GM10266 (cell line): ENCODE measurements around the gene GNB3.

ENCODE experiments used
- DNase-seq: peaks from one replicate; pipeline ENCODE4 v3.0.0; 2012; ENCODE audit errors: extremely low spot score
- CTCF ChIP-seq: IDR thresholded peaks from 2 replicates; pipeline ENCODE4 v1.5.1; 2012; ENCODE audit warnings: mild to moderate bottlenecking, low read depth; ENCODE audit not compliant: control insufficient read depth, insufficient read depth; ENCODE audit errors: missing control alignments

Gene GNB3

GRCh38 chr12:6809056-6809455, 31.7 kb upstream of the GNB3 start:
- no peak for TF ChIP-seq CTCF
- no peak for DNase-seq

GRCh38 chr12:6810758-6811157, 30.0 kb upstream of the GNB3 start:
- DNase-seq: no peak
- TF ChIP-seq CTCF: no peak

- no peak for DNase-seq
- no peak for TF ChIP-seq CTCF
Measured at GRCh38 chr12:6813363-6813762, 27.4 kb upstream of the GNB3 start.

GRCh38 chr12:6816598-6816997, 24.1 kb upstream of the GNB3 start:
- no peak for DNase-seq
- TF ChIP-seq CTCF: no peak

- no peak for TF ChIP-seq CTCF
- no peak for DNase-seq
Measured at GRCh38 chr12:6817098-6817497, 23.6 kb upstream of the GNB3 start.

GRCh38 chr12:6817662-6818157, 23.0 kb upstream of the GNB3 start:
- DNase-seq: no peak
- no peak for TF ChIP-seq CTCF

- no peak for TF ChIP-seq CTCF
- DNase-seq: no peak
Measured at GRCh38 chr12:6818222-6818621, 22.5 kb upstream of the GNB3 start.
